Activated T-cell treated with anti-CD3 and anti-CD28 coated beads for 24 hours (primary cell): ENCODE measurements around the gene ARHGAP22.

ENCODE experiments used
- DNase-seq: peaks from one replicate; pipeline ENCODE4 v3.0.0-alpha.2; 2020; ENCODE audit warnings: low read depth

The ARHGAP22 gene

DNA sequence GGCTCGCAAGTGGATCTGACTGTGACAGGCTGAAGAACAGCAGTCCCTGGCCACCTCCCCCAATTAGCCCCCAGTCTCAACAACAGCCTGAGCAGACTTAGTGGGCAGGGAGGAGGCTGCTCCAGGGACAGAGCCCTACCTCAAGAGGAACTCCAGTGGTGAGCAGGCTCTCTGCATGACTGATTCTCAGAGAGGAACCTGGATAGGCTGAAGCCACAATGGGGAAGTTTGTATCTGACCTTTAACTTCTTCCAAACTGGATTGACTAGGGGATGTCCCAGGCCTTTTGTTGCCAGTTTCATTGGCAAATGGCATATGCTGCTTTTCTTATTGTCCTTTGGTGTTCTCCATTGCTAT, 93.0 kb downstream of the ARHGAP22 start:
- no peak for DNase-seq

DNA sequence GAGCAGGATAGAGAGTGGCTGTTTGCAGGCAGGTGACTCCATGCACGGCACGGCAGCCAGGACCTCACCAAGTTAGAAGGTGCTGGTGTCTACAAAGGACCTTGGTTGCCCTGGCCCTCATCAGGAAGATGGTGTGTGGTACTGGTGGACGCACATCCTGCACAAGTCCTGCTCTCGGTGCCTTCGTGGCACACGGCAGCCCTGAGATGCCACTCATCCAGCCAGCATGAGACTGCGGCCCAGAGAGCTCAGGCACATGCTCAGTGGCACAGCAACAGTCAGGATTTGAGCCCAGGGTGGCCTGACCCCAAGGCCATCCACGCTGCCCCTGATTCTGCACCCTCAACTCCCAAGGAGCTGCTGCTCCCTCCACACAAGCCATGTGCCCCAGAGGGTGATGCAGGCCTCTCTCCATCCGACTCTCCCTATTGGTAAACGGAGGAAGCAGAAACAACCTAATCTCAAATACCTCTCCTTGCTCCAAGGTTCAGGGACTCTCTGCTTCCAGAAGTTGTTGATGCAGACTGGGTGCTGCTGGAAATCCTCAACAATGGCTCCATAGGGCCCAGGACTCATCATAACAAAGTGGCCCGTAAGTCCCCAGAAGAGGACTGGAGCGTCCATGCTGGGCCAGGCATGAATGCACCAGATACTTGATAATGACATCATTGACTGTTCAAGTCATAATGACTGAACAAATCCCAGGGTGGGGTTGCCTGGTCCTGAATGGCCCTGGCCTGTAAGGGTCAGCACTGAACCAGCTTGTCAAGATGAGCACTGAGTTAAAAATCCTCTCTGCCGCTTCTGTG, 93.6 kb downstream of the ARHGAP22 start:
- DNase-seq = no peak

DNA sequence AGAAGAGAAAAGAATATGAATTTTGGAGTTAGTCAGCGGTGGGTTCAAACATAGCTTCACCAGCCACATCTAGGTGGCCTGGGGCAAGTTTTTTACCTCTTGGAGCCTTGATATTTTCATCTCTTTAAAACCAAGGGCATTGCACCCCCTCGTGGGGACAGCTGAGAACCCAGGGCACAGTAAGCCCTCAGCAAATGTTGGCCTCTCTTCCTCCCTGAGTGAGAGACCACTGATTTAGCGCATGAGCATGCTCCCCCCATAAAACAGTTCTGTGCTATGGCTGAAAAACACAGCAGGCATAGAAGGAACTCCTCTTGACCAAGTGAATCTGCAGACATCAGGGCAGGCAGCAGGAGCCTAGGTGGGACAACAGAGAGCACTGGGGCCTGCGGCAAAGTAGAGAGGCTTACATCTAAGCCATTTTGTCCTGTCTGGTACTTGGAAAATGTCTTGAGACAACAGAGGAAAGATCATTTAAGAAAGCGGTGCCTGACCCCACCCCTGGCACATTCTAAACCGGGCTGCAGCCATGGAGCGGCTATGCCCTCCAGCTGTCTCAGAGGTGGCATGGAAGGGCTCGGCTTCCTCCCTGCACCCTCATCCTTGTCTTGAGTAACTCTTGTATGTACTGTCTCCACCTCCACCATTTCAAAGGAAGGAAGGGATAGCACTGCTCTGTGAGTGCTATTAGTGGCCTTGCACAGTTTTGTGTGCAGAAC, 94.7 kb downstream of the ARHGAP22 start:
- DNase-seq = no peak

DNA sequence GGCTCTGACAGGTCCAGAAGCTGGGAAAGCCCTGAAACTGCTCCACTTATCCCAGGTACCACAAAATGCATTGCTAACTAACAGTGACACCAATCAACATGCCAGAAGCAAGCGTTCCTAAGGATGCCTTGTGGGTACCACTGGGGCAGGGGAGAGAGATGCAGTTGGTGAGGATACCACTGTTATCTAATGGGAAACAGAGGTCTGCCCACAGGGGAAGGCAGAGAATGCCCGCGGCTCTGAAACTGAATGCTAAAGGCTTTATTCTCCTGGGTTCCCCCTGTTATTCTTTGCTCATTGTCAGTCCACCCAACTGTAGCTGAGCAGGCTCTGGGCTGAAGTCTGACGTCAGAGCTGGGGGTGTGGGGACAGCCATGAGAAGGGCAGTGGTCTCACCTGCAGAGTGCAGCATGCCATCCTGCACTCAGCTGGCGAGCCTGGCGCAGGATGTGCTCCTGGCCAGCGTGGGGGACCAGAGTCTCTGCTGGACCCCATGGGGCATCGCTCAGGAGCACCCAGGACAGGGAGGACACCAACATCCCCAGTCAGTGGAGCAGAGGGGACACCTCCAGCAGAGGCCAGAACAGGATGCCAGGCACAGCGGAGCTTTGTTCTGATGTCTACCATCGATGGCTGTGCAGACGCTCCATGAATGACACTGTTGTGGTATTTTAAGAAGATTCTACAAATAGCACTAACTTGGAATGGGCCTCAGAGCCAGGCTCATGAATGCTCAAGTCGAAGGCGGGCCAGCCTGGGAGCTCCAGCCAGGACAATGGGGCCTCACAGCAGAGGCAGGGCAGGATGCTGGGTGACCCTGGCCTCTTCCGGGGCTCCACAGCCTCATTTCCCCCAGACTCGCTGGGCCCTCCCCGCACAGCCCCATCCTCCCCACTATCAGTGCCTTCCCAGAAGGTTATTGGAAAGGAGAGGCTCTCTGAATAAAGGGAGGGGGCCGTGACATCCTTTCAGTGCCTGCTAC, 95.8 kb downstream of the ARHGAP22 start:
- no peak for DNase-seq

DNA sequence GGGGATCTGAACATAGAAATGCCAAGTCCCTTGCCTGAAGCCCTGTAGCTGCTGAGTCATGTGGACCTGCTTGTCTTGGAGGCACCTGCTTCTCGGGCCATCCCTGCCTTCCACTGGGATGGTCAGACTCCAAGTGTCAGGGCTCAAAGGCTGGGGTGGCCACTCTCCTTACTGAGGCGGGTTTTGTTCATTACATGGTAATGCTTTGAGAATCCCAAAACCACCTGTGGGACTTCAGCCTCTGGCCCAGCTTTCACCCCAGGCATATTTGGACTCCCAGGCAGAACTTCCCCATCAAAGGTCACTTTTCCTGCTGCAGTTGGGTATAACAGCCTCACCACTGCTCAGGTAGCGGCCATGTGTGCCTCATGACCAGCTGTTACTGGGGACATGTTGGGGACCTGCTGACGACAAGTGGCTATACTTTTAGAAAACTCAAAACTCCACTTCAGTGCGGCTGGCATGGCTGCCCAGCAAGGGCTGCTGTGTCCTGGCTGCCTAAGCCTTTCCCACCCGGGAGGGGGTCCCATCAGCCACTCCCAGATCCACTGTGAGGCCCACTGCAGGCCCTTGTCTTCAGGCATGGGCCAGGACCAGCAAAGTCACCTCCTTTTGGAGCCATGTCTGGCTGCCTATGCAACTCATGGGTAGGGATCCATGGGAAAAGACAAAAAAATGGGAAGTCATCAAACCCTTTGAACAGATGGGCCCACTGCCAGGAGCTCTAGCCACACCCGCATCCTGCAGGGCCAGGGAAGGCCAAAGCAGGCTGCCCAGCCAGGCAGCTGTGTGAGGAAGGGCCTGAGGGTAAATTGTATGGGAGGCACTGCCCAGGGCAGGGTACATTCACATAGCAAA, 96.7 kb downstream of the ARHGAP22 start:
- no peak for DNase-seq

DNA sequence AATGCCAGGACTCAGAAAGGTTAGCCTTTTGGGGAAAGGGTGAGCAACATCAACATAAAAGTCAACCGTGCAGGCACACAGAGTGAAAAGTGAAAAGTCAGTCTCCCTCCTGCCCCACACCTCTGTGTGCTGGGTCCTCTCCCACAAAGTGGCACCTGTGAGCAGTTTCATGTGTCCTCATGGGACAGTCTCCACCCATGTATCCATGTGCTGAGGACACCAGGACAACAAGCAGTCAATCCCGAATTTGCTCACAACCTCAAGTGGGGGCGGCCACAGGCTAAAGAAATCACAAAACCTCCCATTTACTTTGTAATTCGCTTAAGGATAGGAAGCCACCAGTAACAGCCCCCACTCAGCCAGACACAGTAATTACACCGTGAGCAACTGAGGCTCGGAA, 97.4 kb downstream of the ARHGAP22 start:
- no peak for DNase-seq

DNA sequence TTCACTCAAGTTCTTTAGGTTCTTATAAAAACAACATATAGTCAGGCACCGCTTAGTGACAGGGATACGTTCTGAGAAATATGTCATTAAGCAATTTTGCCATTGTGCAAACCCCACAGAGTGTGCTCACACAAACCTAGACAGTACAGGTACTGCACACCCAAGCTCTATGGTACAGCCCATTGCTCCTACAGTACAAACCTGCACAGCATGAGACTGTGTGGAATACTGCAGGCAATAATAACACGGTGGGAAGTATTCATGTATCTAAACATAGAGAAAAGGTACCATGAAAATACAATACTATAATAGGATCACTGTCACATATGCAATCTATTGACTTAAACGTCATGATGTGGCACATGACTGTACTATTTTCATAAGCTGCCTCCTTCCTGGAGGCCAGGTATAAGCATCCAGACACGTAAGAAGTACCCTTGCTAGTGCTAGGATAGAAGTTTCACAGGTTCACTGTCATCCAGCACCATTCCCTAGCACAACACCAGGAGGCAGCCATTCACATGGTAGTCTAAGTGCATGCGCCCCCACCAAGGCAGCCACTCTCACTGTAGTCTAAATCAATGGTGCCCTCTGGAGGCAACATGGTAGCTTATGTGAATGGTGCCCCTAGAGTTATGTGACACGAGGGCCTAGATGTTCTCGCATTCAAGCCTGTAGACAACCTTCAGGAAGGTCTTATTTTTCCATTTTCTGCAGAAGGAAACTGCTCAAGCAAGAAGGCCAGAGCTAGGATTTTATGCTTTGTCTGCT, 98.5 kb downstream of the ARHGAP22 start:
- DNase-seq = no peak

DNA sequence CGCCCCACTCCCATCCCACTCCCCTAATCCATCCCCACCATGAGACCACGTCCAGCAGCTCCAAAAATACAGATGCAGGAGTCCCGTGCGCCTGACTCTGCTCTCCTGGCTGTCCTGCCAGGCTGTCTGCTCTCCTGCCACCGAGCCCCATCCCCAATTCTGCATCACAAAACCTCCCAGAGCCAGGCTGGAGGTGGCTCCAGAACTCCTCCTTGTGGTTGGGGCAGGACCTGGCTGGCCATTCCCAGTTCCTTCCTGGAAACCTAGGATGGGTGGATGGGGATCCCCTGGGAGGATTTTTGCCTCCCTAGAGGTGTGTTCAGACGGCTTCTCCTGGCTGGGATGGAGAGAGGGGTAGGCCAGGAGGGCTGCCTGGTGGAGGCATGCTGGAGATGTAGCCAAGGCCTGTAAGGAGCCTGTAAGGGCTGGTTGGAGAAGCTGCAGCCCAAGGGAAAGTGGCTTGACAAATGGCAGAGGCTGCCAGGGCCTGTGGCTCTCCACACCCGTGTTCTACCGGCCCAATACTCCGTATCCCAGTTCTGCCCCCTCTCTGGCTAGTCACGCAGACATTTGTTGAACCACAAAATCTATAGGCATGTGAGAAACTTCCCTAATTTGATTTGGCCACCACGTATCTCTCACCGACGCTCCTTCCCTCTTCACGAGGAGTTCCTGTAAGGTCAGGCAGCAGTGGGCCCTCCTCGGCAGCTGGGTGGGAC, 99.3 kb downstream of the ARHGAP22 start:
- no peak for DNase-seq

DNA sequence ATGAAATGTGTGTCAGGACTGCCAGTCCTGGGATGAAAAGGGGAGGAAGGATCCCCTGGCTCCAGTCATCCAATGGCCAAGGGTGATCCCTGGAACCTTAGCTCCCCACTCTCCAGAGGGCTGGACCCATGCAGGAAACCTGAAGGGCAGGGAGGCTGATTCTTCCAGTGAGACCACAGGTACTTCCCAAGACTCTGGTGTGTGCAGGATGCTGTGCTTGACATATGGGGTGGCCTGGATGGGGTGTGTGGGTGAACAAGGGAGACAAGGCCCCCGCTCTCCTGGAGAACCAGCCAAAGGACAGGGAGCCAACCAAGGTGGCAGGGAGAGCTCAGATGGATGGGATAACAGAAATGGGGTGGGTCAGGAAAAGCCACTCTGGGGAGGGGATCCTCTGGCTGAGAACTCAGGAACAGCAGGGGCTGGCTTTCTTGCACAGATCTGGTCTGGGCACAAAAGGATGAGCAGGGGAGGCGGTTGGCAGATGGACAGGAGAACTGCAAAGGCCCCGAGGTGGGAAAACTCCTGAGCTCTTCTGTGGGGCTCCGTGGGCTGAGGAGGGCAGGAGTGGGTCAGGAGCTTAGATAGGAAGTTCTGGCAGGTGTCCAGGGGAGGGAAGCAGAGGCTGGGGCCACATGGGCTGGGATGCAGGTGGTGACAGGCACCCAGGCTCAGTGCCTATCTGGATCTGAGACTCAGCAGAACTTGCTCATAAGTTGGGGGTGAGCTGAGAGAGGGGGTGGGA, 100.6 kb downstream of the ARHGAP22 start:
- DNase-seq = no peak

DNA sequence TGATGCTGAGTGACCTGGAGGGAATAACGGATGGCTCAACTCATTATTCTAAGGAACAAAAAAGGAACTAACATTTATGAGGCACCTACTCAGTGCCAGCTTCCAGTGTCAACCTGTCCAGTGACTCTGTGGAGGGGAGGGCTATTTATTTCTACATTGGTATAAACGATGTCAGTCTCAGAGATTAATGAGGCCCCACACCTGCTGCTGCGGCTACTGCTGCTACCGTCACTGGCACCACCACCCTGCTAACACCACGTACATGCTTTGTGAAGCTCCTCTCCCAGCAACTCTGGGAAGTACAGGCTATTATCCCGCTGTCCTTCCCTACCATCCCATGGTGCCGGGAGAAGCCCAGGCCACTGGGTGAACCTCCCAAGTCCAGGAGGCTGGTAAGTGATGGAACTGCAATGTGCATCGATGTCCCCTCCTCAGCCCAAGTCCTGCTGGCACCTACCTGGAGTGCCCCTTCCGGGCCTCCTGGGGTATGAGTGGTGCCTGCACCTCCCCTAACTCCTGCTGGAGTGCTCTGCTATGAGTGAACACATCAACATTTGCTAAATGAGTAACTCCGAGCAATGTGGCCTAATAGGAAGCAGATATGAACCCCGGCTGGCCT, 101.5 kb downstream of the ARHGAP22 start:
- DNase-seq = no peak

DNA sequence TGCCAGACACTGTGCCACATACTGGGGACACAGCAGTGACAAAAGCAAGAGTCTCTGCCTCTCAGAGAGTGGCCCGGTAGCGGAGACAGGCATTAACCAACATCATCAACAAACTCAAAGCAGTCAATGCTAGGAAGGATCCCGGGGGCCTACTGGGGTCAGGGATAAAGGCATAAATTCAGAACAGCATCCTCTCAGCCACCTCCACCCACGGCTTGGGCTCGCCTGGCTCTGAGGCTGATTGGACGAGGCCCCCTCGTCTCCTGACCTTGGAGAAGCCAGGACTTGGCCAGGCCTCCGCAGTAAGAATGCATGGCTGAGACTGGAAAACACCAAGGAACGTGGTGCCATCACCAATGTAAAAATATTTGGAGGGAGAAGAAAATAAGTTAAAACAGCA, 102.1 kb downstream of the ARHGAP22 start:
- DNase-seq = no peak

DNA sequence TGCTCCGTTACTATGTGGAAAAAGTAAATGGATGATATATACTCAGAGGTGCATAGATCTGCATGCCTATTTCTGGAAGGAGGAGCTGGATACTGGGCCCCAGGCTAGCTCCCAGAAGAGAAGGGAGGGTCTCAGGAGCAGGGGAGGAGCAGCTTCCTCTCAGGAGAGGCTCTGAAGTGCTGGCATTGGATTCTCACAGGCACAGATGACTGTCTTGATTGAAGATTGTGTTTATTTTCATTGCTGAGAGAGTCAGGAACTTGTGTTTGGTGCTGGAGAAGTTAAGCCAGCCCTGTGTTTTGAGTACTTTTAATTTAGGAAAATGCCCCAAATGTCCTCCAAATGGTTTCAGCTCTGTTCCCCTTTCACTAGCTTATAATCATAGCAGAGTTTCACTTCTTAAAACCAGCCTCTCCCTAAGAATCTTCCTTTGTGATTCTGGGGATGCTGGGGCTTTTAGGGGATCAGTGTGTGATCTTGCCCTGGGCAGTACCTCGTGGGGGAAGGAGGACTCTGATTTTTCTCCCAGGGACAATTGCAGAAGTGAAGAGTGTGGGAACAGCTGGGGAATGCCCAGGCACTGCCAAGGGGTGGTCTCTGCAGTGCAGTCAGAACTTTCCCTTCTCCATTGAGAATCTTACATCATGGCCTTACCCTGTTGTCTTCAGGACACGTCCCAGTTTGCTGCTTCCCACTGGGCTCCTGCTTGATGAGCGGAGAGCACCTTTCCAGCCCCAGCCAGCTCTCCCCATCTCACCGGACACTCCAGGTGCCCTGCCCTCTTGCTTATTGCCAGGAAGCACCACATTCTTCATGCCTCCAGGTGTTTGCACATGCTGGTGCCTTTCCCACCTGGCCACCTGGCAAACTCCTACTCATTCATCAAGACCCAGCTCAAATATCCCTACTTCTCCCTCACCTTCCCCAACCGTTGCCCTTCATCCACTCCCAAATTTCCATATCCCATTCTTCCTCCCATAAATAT, 102.8 kb downstream of the ARHGAP22 start:
- no peak for DNase-seq

DNA sequence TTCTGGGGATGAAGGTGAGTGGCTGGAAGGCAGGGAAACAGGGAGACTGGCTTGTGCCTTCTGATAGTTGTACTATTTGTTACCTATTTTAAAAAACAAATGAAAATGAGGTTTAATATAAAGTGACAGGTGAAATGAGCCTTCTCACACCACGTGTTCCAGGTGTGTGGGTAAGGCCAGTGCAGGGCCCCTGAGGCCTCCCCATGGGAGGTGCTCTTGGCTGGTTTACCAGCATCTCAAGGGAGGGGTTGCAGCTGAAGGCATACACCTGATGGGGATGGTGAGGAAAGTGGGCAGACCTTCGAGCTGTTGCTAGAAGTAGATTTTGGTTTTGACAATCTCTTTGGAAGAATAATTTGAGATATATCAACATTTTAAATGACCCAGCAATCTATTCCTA, 103.6 kb downstream of the ARHGAP22 start:
- no peak for DNase-seq

DNA sequence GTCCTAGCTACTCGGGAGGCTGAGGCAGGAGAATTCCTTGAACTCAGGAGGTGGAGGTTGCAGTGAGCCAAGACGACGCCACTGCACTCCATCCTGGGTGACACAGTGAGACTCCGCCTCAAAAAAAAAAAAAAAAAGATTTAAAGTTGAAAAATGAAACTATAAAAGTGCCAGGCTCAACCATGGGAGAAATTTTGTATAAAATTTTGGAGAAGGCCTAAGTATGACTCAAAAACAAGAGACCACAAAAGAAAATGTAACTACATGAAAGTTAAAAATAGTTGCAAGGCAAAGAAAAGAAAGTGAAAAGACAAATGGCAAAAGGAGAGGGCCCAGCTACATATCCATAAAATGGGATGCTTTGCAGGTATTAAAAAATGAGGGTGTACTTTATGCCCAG, 104.1 kb downstream of the ARHGAP22 start:
- DNase-seq = no peak

DNA sequence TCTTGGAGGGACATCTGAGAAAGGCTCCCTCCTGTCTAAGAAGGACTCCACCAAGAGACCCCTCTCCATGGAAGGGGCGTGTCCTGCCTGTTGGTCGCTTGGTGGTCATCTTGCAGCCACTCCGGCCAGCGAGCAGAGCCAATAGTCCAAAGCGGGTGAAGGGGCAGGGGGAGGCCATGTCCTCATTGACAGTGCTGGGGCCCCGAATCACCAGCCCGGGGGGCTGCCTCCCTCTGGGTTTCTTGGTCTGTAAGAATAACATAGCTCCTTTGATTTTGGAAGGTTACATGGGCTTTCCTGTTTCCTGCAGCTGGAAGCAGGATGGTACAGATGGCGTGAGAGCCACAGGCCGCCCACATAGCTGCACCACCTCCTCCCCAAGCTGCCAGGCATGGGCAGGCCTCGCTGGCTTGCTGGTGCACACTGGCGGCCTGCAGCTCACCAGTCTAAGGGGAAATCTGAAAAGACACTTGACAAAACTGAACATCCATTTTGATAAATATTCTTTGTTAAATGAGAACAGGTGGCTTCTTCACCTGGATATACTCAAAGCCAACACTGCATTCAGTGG, 105.8 kb downstream of the ARHGAP22 start:
- no peak for DNase-seq

DNA sequence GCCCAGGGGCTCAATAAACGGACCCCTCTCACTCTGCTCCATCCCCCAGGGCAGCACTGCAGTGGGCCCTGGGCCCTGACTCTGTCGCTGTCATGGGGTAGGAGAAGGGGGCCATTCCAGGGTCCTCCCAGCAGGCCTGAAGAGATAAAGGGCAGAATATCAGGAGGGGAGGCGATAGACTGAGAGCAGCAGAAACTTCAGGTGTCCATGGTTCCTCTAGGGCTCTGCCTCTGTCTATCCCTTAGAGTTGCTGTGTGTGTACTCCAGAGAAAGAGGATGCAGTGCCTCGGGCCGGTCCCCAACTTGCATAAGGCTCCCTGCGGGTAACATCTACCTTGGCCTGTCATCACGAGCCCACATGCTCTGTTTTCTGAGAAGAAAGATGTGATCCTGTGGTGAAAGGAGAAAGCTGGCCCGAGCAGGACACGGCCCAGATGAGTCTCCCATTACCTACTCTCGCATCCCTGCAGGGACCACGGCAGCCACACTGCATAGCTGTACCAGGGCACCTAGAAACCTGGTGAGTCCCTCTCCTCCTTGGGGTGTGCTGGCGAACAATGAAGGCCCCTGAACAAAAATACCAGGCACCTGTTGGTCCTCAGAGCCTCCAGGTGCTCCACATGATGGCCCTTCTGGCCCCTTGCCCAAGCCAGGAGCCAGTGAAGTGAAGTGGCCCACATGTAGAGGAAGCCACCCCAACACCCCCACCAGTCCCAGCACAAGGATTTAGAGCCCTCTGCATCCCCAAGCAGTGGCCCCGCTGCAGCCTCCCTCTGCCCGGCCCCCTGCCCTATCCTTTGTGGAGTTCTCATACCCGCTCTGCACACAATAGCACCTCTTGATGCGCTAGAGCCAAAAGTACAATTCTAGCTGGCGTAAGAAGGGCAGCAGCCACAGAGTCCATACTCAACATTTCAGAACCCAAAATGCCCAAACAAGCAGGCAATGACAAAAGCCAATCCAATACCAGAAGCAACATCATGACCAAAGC, 106.8 kb downstream of the ARHGAP22 start:
- no peak for DNase-seq
